Colonic mucosa (tissue), 4 donors: ENCODE measurements around the gene ZC3H4. TPM values are rescaled to one million over a fixed set of nuclear protein-coding genes. Genes with fewer than 3 reads are reported as not detected.

ENCODE experiments used
- DNase-seq: peaks from one replicate; pipeline ENCODE4 v3.0.0-alpha.2; 2020
- H3K27ac ChIP-seq: fragments of 200-600 bp; one replicate; pipeline ENCODE4 v1.8.0; 2021
- H3K27me3 ChIP-seq: fragments of 200-600 bp; one replicate; pipeline ENCODE4 v1.8.0; 2021
- H3K36me3 ChIP-seq: fragments of 200-600 bp; one replicate; pipeline ENCODE4 v1.8.0; 2021
- H3K4me1 ChIP-seq: fragments of 200-600 bp; one replicate; pipeline ENCODE4 v1.8.0; 2021; ENCODE audit warnings: mild to moderate bottlenecking
- H3K4me3 ChIP-seq: fragments of 200-600 bp; one replicate; pipeline ENCODE4 v1.8.0; 2021
- H3K9ac ChIP-seq, 2 donors: one replicate each; pipeline ENCODE4 v1.7.0; 2013; ENCODE audit warnings: control low read depth in 2 of 2, low read depth in 2 of 2, low read length in 2 of 2
- H3K9me3 ChIP-seq: fragments of 200-600 bp; one replicate; pipeline ENCODE4 v1.8.0; 2021
- CTCF ChIP-seq: fragments of 200-600 bp; IDR thresholded peaks from one replicate; pipeline ENCODE4 v1.8.0; 2022; ENCODE audit warnings: antibody characterized with exemption, mild to moderate bottlenecking
- intact Hi-C: fragments of 100-400 bp; cut with DNase I; formaldehyde crosslinking; loops from one replicate; pipeline ENCODE4 v1.14.1; 2022
- total RNA-seq, 2 donors: library from RNA; stranded (reverse); fragmentation: NEBNext Ultra II Directional in 1 of 2; extraction: Animal tissue kit (Norgen Biotek cat#: 25700) in 1 of 2; gene quantifications; one replicate each; pipeline ENCODE4 v1.2.1, GENCODE V29; 2021
- donor health status: healthy.
- donor health status: DM: no; HTN: no; CAD: no.
- donor health status: DM: no; HTN: no; CAD: no.

The ZC3H4 gene
- total RNA-seq, 2 donors from 2014 or later = 27.2 to 62.2 TPM

GRCh38 chr19:47020992-47021496, 92.5 kb downstream of the ZC3H4 start:
- H3K4me3 ChIP-seq = no peak overlapping the region
- no peak for TF ChIP-seq CTCF
- intact Hi-C loops = no loop called here

GRCh38 chr19:47020132-47020805, 93.3 kb downstream of the ZC3H4 start:
- no peak overlapping the region for H3K4me3 ChIP-seq
- DNase-seq = no peak
- H3K27ac ChIP-seq = no peak overlapping the region
- H3K36me3 ChIP-seq = no peaks in the 10 kb centered on the region
- no peak overlapping the region for H3K9ac ChIP-seq
- no peaks in the 10 kb centered on the region for H3K9me3 ChIP-seq
- H3K4me1 ChIP-seq = peaks cover 15% of the 10 kb centered on the region
- intact Hi-C loops = no loop called here
- no peak for TF ChIP-seq CTCF
- peaks cover 58% of the 10 kb centered on the region for H3K27me3 ChIP-seq

More at GRCh38 chr19:47020992-47021496, 92.5 kb downstream of the ZC3H4 start:
- Histone ChIP-seq H3K36me3 (no peaks in the 10 kb centered on the region), H3K9ac (no peak overlapping the region), H3K27ac (no peak overlapping the region), H3K4me1 (peaks cover 15% of the 10 kb centered on the region), H3K27me3 (peaks cover 58% of the 10 kb centered on the region), H3K9me3 (no peaks in the 10 kb centered on the region)
- no peak for DNase-seq

GRCh38 chr19:47019431-47020041, 94.0 kb downstream of the ZC3H4 start, which contains the start of gene NPAS1:
Gene NPAS1 (plus strand): TSS chr19:47019837. CDS start chr19:47021048, 1,211 bp downstream.
- no peak within 1 kb of the TSS for H3K27ac ChIP-seq
- no peaks in the 10 kb centered on the region for H3K9me3 ChIP-seq
- H3K4me1 ChIP-seq = peaks cover 15% of the 10 kb centered on the region
- DNase-seq = no peak
- no peaks in the 10 kb centered on the region for H3K36me3 ChIP-seq
- no peak for TF ChIP-seq CTCF
- H3K9ac ChIP-seq = no peak within 1 kb of the TSS
- peaks cover 53% of the 10 kb centered on the region for H3K27me3 ChIP-seq
- H3K4me3 ChIP-seq = no peak within 1 kb of the TSS
- intact Hi-C loops = no loop called here

GRCh38 chr19:47018923-47019322, 94.7 kb downstream of the ZC3H4 start:
- no peak overlapping the region for H3K27ac ChIP-seq
- DNase-seq = no peak
- H3K27me3 ChIP-seq = peaks cover 48% of the 10 kb centered on the region
- H3K36me3 ChIP-seq = no peaks in the 10 kb centered on the region
- peaks cover 15% of the 10 kb centered on the region for H3K4me1 ChIP-seq
- H3K9me3 ChIP-seq = no peaks in the 10 kb centered on the region
- intact Hi-C loops = no loop called here
- TF ChIP-seq CTCF = no peak
- H3K9ac ChIP-seq = no peak overlapping the region
- no peak overlapping the region for H3K4me3 ChIP-seq

Other genes starting within 250 kb of the ZC3H4 start
- gene NPAS1, start 93.9 kb downstream of the ZC3H4 start, total RNA-seq = under 1 TPM; 0.35 to 0.64 TPM
- gene TMEM160, start 65.2 kb downstream of the ZC3H4 start, total RNA-seq = 10 to 100 TPM; 25.2 to 47.4 TPM
- 10 to 100 TPM; 64.5 to 92.0 TPM for gene SAE1, start 17.1 kb upstream of the ZC3H4 start, total RNA-seq
- 10 to 100 TPM; 19.5 to 21.7 TPM for gene BBC3, start 117.4 kb upstream of the ZC3H4 start, total RNA-seq
- gene CCDC9, start 142.7 kb upstream of the ZC3H4 start, total RNA-seq = 10 to 100 TPM; 27.2 to 37.3 TPM
- 10 to 100 TPM; 12.8 to 19.6 TPM for gene INAFM1, start 161.1 kb upstream of the ZC3H4 start, total RNA-seq
- 10 to 100 TPM in 1 of 2 donors, 1 to 10 TPM in 1; 5.3 to 11.5 TPM for gene C5AR1, start 196.1 kb upstream of the ZC3H4 start, total RNA-seq
- under 1 TPM; 0.74 to 0.82 TPM for gene C5AR2, start 218.4 kb upstream of the ZC3H4 start, total RNA-seq
- 10 to 100 TPM in 1 of 2 donors, 1 to 10 TPM in 1; 6.3 to 17.8 TPM for gene DHX34, start 235.5 kb upstream of the ZC3H4 start, total RNA-seq